Measurements from ENCODE around the gene SUPT20HL2. TPM values are rescaled to one million over a fixed set of nuclear protein-coding genes. Genes with fewer than 3 reads are reported as not detected.

The SUPT20HL2 gene
- total RNA-seq, 4 donors from 2014 or later = not detected

GRCh38 chrX:24293412-24293811 lies 20.5 kb downstream of the SUPT20HL2 start:
- Histone ChIP-seq H3K27ac (no peak overlapping the region), H3K27me3 (peaks cover 0 to 33% of the 10 kb centered on the region in 2 donors), H3K9me3 (no peaks in the 10 kb centered on the region), H3K4me3 (no peak overlapping the region), H3K4me1 (no peaks in the 10 kb centered on the region), H3K36me3 (no peaks in the 10 kb centered on the region)
- TF ChIP-seq POLR2A (IDR thresholded peaks at IDR 0.05) = no peak
- no peak for TF ChIP-seq EP300 (IDR thresholded peaks at IDR 0.05)
- TF ChIP-seq, protein P1, sequence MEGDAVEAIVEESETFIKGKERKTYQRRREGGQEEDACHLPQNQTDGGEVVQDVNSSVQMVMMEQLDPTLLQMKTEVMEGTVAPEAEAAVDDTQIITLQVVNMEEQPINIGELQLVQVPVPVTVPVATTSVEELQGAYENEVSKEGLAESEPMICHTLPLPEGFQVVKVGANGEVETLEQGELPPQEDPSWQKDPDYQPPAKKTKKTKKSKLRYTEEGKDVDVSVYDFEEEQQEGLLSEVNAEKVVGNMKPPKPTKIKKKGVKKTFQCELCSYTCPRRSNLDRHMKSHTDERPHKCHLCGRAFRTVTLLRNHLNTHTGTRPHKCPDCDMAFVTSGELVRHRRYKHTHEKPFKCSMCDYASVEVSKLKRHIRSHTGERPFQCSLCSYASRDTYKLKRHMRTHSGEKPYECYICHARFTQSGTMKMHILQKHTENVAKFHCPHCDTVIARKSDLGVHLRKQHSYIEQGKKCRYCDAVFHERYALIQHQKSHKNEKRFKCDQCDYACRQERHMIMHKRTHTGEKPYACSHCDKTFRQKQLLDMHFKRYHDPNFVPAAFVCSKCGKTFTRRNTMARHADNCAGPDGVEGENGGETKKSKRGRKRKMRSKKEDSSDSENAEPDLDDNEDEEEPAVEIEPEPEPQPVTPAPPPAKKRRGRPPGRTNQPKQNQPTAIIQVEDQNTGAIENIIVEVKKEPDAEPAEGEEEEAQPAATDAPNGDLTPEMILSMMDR (IDR thresholded peaks at IDR 0.05) = no peak
- no peak for DNase-seq (ENCODE audit: low spot score in 2 of 2)
- 62% methylated on average over 4 of the region's 4 CpGs for WGBS, 2 donors

GRCh38 chrX:24292353-24292752 lies 21.5 kb downstream of the SUPT20HL2 start:
- H3K27ac ChIP-seq = no peak overlapping the region
- no peak for DNase-seq (ENCODE audit: low spot score in 2 of 2)

GRCh38 chrX:24285082-24285481 lies 28.8 kb downstream of the SUPT20HL2 start:
- Histone ChIP-seq H3K27ac (no peak overlapping the region), H3K27me3 (peaks cover 0 to 13% of the 10 kb centered on the region in 2 donors), H3K4me1 (no peaks in the 10 kb centered on the region), H3K4me3 (no peak overlapping the region), H3K36me3 (no peaks in the 10 kb centered on the region), H3K9me3 (no peaks in the 10 kb centered on the region)
- TF ChIP-seq POLR2A (IDR thresholded peaks at IDR 0.05) (no peak), EP300 (IDR thresholded peaks at IDR 0.05) (no peak)
- TF ChIP-seq, protein P1 (IDR thresholded peaks at IDR 0.05) = no peak
- WGBS, 2 donors = 86 to 93% methylated on average over 5 of the region's 5 CpGs
- DNase-seq (ENCODE audit: low spot score in 2 of 2) = no peak

More at GRCh38 chrX:24292353-24292752, 21.5 kb downstream of the SUPT20HL2 start:
- TF ChIP-seq, protein P1 (IDR thresholded peaks at IDR 0.05) = no peak
- TF ChIP-seq POLR2A (IDR thresholded peaks at IDR 0.05) (no peak), EP300 (IDR thresholded peaks at IDR 0.05) (no peak)
- H3K27me3 ChIP-seq = peaks cover 0 to 29% of the 10 kb centered on the region in 2 donors
- no peaks in the 10 kb centered on the region for H3K36me3 ChIP-seq
- no peak overlapping the region for H3K4me3 ChIP-seq
- no peaks in the 10 kb centered on the region for H3K4me1 ChIP-seq
- no peaks in the 10 kb centered on the region for H3K9me3 ChIP-seq
- WGBS, 2 donors = 80 to 84% methylated on average over 1 to 4 of the region's 4 CpGs

DNA sequence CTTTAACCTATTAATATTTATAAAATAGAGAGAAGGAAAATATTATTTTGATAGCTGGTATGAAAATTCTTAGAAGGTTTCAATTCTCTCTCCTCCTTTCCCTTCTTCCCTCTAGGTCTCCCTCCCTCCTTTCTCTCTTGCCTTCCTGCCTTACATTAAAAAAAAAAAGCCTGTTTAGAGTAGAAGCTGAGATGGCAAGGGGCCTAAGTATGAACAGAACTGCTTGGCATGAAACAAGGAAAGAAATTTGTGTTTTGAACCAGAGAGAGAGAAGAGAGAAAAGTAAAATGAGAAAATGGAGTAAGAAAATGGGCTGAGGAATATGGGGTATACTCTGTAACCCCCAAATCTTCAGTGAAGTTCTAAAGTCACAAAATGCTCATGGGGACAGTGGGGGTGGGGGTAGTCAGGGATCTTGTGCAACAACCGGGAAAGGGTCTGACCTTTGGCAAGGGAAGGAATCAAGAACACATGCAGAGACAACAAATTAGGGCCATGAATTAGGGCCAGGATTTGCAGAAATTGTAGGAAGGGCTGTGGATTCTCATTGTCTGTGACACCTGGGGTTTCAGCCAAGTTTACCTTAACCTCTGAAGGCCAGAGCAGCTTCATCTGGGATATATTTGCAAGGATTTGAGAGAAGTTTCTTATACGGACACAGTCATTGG lies 30.6 kb downstream of the SUPT20HL2 start:
- peak in 1 of 2 donors; percentile 16 for DNase-seq (ENCODE audit: low spot score in 2 of 2)
- H3K4me3 ChIP-seq = no peak overlapping the region
- no peaks in the 10 kb centered on the region for H3K27me3 ChIP-seq
- no peaks in the 10 kb centered on the region for H3K4me1 ChIP-seq
- no peaks in the 10 kb centered on the region for H3K36me3 ChIP-seq
- WGBS, 2 donors = 46 to 49% methylated on average over 2 of the region's 2 CpGs
- H3K27ac ChIP-seq = peak overlapping the region in 2 of 4 donors; percentile 11
- H3K9me3 ChIP-seq = no peaks in the 10 kb centered on the region
- TF ChIP-seq, protein P1 (IDR thresholded peaks at IDR 0.05) = no peak
- TF ChIP-seq EP300 (IDR thresholded peaks at IDR 0.05) (no peak), POLR2A (IDR thresholded peaks at IDR 0.05) (no peak)

DNA sequence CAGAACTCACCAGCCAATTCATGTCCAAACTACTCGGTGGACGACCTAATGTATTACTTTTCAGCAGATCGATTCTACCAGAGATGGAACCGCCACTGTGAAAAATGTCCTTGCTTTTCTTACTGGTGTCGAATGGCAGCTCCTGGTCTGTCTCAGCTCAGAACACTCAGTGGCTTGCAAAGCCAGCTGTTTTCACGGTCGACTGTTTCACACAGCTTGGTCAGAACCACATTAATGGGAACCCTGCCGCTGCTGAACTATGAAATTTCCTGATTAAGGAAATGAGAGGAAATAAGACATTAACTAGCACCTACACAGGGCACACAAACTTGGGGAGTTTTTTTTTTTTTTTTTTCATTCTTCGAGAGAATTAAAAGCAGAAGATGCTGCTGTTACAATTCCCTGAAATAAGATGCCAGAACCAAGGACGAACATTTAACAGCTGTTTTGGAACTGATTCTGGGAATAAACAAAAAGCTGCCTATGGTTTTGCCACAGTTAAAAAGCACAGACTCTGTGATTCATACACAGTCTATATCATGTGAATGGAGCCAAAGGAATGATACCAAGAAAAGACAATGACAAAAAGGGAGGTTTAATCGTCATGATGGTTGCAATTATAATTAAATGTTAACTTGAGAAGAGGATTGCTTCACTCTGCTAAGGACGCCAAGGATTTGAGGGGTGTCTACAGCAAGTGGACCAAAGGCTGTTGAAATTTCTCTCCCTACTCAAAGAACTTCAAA lies 31.3 kb downstream of the SUPT20HL2 start:
- no peak overlapping the region for H3K4me3 ChIP-seq
- peak overlapping the region in 2 of 4 donors; percentile 11 to 25 for H3K27ac ChIP-seq
- peaks cover 0 to under 1% of the 10 kb centered on the region in 2 donors for H3K27me3 ChIP-seq
- no peaks in the 10 kb centered on the region for H3K36me3 ChIP-seq
- no peaks in the 10 kb centered on the region for H3K9me3 ChIP-seq
- no peaks in the 10 kb centered on the region for H3K4me1 ChIP-seq
- DNase-seq (ENCODE audit: low spot score in 2 of 2) = no peak
- 20 to 40% methylated on average over 12 of the region's 12 CpGs for WGBS, 2 donors
- TF ChIP-seq POLR2A (IDR thresholded peaks at IDR 0.05) = no peak
- TF ChIP-seq, protein P1 (IDR thresholded peaks at IDR 0.05) = no peak
- no peak for TF ChIP-seq EP300 (IDR thresholded peaks at IDR 0.05)
